Gastroesophageal sphincter (tissue), 3 donors: ENCODE data around the gene ACP4.

Experiments
- CTCF ChIP-seq, 4 experiments: fragments of 200-600 bp in 2 of 4; fragments of 450-650 bp in 2 of 4; sonication (generic) in 1 of 4; IDR thresholded peaks; one replicate each; pipeline ENCODE4 v1.5.1; 2017 to 2019; ENCODE audit warnings: antibody characterized with exemption in 4 of 4, mild to moderate bottlenecking in 2 of 4, moderate library complexity in 2 of 4
- POLR2AphosphoS5 ChIP-seq: sonication (generic); formaldehyde crosslinking; IDR thresholded peaks from one replicate; pipeline ENCODE4 v1.6.1; 2017; ENCODE audit warnings: antibody characterized with exemption

- no peak for TF ChIP-seq CTCF (IDR thresholded peaks at IDR 0.05)
- no peak for TF ChIP-seq POLR2AphosphoS5
Measured at GRCh38 chr19:50772476-50772875, 17.7 kb upstream of the ACP4 start.
